ENCODE results near the gene UMAD1. TPM values are rescaled to one million over a fixed set of nuclear protein-coding genes. Genes with fewer than 3 reads are reported as not detected.
"Not testable (repeated sequence)": the region's sequence is repeated elsewhere in the genome, so short reads cannot be mapped to it uniquely, and the experiment has no call there.

UMAD1 gene
- total RNA-seq, 8 experiments from 2014 or later = 7.8 to 19.1 (median 12.5) TPM

DNA sequence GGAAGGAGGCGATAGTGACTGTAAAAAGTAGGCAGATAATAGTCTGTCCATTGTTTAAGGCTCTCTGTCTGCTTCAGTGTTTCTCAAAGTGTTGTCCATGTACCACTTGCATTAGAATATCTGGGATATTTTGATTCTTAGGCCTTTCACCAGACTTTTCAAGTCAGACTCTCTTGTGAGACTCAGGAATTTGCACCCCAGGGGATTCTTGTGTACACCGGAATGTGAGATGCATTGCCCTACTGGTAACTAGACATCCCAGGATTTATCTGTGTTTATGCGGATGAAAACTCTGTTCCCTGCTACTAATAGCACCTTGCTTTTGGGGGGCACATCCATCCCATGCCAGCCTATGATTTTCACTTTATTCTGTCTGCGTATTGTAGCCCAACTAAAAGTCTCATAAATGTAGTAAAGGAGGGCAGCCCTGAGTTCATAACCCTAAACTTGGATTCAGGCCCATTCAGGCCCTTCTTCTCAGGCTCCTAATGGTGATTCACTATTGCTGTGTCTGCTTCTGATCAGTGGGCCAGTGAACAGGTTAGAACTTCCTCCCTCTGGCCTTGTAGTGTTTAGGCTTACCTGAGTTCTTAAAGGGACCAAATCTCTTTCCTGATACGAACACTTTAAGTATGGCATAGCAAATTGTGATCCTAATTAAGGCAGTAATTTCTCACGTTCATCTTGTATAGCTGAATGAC is 149.6 kb downstream of the UMAD1 start:
- Histone ChIP-seq H3K4me3 (no peak overlapping the region), H3K27ac (no peak overlapping the region), H3K4me1 (replicated peaks in 1 of 2) (no peaks in the 10 kb centered on the region)
- ATAC-seq (replicated peaks in 6 of 8) = no peak
- WGBS, 10 experiments = 40 to 100% (median 95%) methylated on average over 1 to 5 of the region's 6 CpGs
- in situ Hi-C loops (cut with MboI; ENCODE audit: low pct_unique_long_range_greater_than_20kb in 2 of 9, low sequenced_read_pairs in 9 of 9, unreplicated experiment in 9 of 9) = loop anchor here in 1 of 9 experiments (25.0 kb wide), 1 partner anchor 172 kb away; the partner anchor contains the start of gene GLCCI1

DNA sequence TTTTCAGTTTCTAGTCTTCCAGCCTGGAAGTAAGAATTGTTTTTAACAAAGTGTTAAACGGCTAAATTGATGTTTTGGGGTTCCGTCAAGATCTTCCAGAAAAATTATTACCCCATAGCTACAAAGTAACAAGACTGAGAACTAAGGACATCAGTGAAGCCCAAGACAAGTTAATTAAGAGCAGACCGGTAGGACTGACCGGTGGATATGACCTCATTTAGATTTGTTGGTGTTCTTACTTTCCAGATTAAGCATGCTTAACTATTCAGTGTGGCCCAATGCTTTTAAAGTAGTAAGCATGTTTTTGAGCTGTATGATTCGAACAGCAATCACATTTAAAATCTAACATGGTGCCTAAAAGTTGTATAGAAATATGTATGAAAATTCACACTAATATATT is 151.0 kb downstream of the UMAD1 start:
- WGBS, 10 experiments = 21 to 98% (median 85%) methylated on average over 3 to 5 of the region's 5 CpGs; no CpG with 5 or more reads in 3 of the 10 experiments
- in situ Hi-C loops (cut with MboI; ENCODE audit: low pct_unique_long_range_greater_than_20kb in 2 of 9, low sequenced_read_pairs in 9 of 9, unreplicated experiment in 9 of 9) = loop anchor here in 1 of 9 experiments (25.0 kb wide), 1 partner anchor 171 kb away; the partner anchor contains the start of gene GLCCI1

DNA sequence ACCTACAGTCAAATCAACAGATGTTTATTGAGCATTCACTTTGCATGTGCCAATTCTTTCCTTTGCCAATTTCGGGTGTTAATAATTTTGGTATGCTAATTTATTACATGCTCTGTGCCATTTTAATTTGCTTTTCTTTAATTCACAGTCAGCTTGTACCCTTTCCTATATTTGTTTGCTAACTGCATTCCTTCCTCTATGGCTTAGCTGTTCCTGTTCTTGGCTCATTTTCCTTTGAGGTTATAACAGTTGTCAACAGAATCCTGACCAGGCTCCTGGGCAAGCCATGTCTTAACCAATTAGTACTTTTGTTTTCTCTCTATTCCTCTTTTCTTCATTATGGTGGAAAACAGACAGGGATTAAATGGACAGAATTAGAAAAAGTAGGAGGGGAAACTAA is 151.5 kb downstream of the UMAD1 start:
- H3K27ac ChIP-seq = no peak overlapping the region
- 0 to 100% (median 64%) methylated on average over 1 of the region's 1 CpG; no CpG with 5 or more reads in 1 of the 10 experiments for WGBS, 10 experiments
- no peak for ATAC-seq (replicated peaks in 6 of 8)
- in situ Hi-C loops (cut with MboI; ENCODE audit: low pct_unique_long_range_greater_than_20kb in 2 of 9, low sequenced_read_pairs in 9 of 9, unreplicated experiment in 9 of 9) = loop anchor here in 1 of 9 experiments (25.0 kb wide), 1 partner anchor 170 kb away; the partner anchor contains the start of gene GLCCI1
- no peak overlapping the region for H3K4me3 ChIP-seq
- no peaks in the 10 kb centered on the region for H3K4me1 ChIP-seq (replicated peaks in 1 of 2)

More for the DNA sequence above, 151.0 kb downstream of the UMAD1 start:
- ATAC-seq (replicated peaks in 6 of 8) = peak in 3 of 8 experiments; percentile 34 to 59 (median 48)
- H3K27ac ChIP-seq = no peak overlapping the region
- no peaks in the 10 kb centered on the region for H3K4me1 ChIP-seq (replicated peaks in 1 of 2)
- H3K4me3 ChIP-seq = no peak overlapping the region

DNA sequence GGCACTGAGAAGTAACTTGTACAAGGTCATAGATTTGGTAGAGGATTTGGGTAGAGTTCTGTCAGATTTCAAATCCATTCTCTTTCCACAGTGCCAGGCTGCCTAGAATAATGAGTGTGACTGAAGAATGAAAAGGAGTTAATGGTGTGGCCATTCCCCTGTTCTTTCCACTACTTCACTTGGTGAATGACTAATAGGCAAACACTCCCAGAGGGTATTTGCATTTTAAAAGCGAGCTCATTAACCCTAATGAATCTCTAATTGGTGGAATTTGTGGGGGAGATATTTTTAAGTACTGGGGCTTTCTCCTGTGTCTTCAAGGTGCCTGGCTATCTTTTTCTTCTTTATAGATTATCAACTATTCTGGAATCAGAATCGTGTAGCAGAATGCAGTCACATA is 152.7 kb downstream of the UMAD1 start:
- H3K4me3 ChIP-seq = no peak overlapping the region
- 29 to 100% (median 70%) methylated on average over 1 to 2 of the region's 2 CpGs; no CpG with 5 or more reads in 2 of the 10 experiments for WGBS, 10 experiments
- no peak for ATAC-seq (replicated peaks in 6 of 8)
- H3K27ac ChIP-seq = no peak overlapping the region
- no peaks in the 10 kb centered on the region for H3K4me1 ChIP-seq (replicated peaks in 1 of 2)
- in situ Hi-C loops (cut with MboI; ENCODE audit: low pct_unique_long_range_greater_than_20kb in 2 of 9, low sequenced_read_pairs in 9 of 9, unreplicated experiment in 9 of 9) = loop anchor here in 1 of 9 experiments (25.0 kb wide), 1 partner anchor 169 kb away; the partner anchor contains the start of gene GLCCI1

DNA sequence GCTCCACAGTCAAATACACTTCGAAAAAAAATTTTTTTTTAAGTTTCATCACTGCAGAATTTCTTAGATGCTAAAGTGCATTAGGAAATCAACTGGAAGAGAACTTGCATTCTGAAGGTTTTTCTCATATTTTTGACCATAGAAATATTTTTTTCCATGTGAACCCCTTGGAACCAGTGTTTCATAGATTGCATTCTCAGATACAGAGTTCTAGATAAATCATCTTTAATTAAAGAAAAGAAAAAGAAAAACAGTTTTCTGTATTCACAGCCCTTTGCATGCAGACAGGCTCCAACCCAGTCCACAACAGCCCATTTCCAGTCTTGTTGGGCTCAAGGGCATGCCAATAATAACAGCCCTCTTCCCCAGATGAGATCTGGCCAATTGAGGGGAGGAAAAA is 153.4 kb downstream of the UMAD1 start:
- Histone ChIP-seq H3K27ac (no peak overlapping the region), H3K4me1 (replicated peaks in 1 of 2) (no peaks in the 10 kb centered on the region), H3K4me3 (no peak overlapping the region)
- ATAC-seq (replicated peaks in 6 of 8) = no peak
- in situ Hi-C loops (cut with MboI; ENCODE audit: low pct_unique_long_range_greater_than_20kb in 2 of 9, low sequenced_read_pairs in 9 of 9, unreplicated experiment in 9 of 9) = loop anchor here in 1 of 9 experiments (25.0 kb wide), 1 partner anchor 168 kb away; the partner anchor contains the start of gene GLCCI1
- 0 to 100% (median 68%) methylated on average over 1 of the region's 1 CpG; no CpG with 5 or more reads in 2 of the 10 experiments for WGBS, 10 experiments

DNA sequence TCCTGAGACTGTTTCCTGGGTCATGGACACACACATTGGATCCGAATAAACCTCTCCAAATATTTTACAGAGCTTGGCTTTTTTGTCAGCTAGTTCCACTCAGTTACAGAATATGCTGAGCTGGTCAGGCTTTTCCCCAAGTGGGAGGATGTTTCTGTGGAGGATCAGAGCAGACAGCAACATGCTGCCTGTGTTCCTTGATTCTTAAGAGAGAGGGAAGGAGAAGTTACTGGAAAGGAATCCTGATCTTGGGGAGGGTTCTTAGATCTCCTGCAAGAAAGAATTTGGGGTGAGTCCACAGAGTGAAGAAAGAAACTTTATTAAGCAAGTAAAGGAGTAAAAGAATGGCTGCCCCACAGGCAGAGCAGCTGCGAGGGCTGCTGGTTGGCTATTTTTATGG is 154.7 kb downstream of the UMAD1 start:
- ATAC-seq (replicated peaks in 6 of 8) = no peak
- Histone ChIP-seq H3K4me1 (replicated peaks in 1 of 2) (no peaks in the 10 kb centered on the region), H3K27ac (no peak overlapping the region), H3K4me3 (no peak overlapping the region)
- in situ Hi-C loops (cut with MboI; ENCODE audit: low pct_unique_long_range_greater_than_20kb in 2 of 9, low sequenced_read_pairs in 9 of 9, unreplicated experiment in 9 of 9) = loop anchor here in 1 of 9 experiments (25.0 kb wide), 1 partner anchor 167 kb away; the partner anchor contains the start of gene GLCCI1
- WGBS, 10 experiments = 20 to 100% (median 83%) methylated on average over 1 to 2 of the region's 2 CpGs; no CpG with 5 or more reads in 3 of the 10 experiments

DNA sequence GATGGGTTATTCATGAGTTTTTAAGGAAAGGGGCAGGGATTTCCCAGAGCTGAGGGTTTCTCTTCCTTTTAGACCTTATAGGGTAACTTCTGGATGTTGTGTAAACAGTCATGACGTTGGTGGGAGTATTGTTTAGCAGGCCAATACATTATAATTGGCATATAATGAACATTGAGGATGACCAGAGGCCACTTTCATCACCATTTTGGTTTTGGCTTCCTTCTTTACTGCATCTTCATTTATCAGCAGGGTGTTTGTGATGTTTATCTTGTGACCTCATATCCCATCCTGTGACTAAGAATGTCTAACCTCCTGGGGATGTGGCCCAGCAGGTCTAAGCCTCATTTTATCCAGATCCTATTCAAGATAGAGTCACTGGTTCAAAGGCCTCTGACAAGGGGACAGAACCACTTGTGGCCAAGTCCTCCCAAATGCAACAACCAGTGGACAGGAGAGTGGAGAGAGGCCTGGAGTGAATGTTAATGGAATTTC is 155.1 kb downstream of the UMAD1 start:
- in situ Hi-C loops (cut with MboI; ENCODE audit: low pct_unique_long_range_greater_than_20kb in 2 of 9, low sequenced_read_pairs in 9 of 9, unreplicated experiment in 9 of 9) = loop anchor here in 1 of 9 experiments (25.0 kb wide), 1 partner anchor 167 kb away; the partner anchor contains the start of gene GLCCI1
- Histone ChIP-seq H3K4me3 (no peak overlapping the region), H3K4me1 (replicated peaks in 1 of 2) (no peaks in the 10 kb centered on the region), H3K27ac (no peak overlapping the region)
- ATAC-seq (replicated peaks in 6 of 8) = peak in 3 of 8 experiments; percentile 34 to 75 (median 42)
- 8 to 83% (median 56%) methylated on average over 1 of the region's 1 CpG; no CpG with 5 or more reads in 5 of the 10 experiments for WGBS, 10 experiments

DNA sequence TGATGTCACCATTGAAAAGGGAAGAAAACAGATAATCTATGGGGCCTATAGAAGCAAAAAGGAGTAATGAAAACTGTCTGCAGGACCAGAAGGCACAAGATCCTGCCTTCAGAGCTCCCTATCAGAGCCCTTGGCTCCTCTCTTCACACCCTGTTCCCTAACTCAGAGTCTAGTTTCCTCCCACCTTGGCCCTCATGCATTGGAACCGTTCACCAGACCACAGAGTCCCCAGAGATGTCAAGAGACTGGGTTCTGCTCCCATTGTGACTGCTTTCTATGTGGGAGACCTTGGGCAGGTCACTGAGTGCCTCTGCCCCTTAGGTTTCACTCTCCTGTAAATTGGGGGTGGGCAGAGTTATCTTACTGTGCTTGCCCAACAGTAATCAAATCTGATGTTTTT is 158.0 kb downstream of the UMAD1 start:
- H3K27ac ChIP-seq = no peak overlapping the region
- 40 to 82% (median 50%) methylated on average over 1 of the region's 1 CpG; no CpG with 5 or more reads in 7 of the 10 experiments for WGBS, 10 experiments
- no peaks in the 10 kb centered on the region for H3K4me1 ChIP-seq (replicated peaks in 1 of 2)
- no peak for ATAC-seq (replicated peaks in 6 of 8)
- in situ Hi-C loops (cut with MboI; ENCODE audit: low pct_unique_long_range_greater_than_20kb in 2 of 9, low sequenced_read_pairs in 9 of 9, unreplicated experiment in 9 of 9) = loop anchor here in 1 of 9 experiments (25.0 kb wide), 1 partner anchor 164 kb away; the partner anchor contains the start of gene GLCCI1
- no peak overlapping the region for H3K4me3 ChIP-seq

DNA sequence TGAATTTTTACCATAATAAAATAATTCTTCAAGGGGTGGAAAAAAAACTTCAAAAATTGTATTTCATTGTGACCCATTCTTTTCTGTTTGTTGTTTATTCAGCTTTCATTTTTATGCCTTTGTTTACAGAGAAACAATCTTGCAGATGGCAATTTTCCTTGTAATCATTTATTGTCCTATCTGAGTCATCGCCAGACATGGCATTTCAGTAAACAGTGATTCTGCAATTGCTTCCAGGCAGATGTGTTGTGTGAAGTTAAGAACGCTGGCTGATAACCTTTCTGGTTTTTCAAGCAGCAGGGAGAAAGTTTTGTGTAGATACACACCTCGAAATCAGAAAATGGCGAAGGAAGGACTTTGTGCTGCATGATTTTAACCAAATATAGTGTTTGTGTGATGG is 158.6 kb downstream of the UMAD1 start:
- WGBS, 10 experiments = 17 to 100% (median 91%) methylated on average over 1 to 4 of the region's 4 CpGs; no CpG with 5 or more reads in 1 of the 10 experiments
- ATAC-seq (replicated peaks in 6 of 8) = no peak
- in situ Hi-C loops (cut with MboI; ENCODE audit: low pct_unique_long_range_greater_than_20kb in 2 of 9, low sequenced_read_pairs in 9 of 9, unreplicated experiment in 9 of 9) = loop anchor here in 1 of 9 experiments (25.0 kb wide), 1 partner anchor 163 kb away; the partner anchor contains the start of gene GLCCI1
- Histone ChIP-seq H3K4me3 (no peak overlapping the region), H3K27ac (no peak overlapping the region), H3K4me1 (replicated peaks in 1 of 2) (no peaks in the 10 kb centered on the region)

DNA sequence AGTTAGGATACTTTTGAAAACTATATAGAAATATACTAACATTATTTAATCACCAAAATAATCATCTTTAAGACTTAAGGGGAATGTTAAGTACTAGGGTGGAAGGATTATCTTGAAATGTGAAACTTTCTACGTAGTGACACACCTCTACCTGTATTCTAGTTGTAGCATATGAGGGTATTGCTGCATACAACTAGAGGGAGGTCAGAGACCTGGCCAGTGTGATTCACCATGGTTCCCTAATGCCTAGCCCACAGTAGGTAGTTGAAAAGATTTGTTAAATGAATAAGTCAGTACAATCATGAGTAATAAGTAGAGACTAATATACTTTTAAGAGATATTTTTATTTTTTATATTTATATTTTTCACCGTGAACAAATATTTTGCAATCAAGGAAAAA is 162.0 kb downstream of the UMAD1 start:
- Histone ChIP-seq H3K27ac (no peak overlapping the region), H3K4me3 (no peak overlapping the region), H3K4me1 (replicated peaks in 1 of 2) (peaks cover 0 to 4% of the 10 kb centered on the region in 2 donors)
- ATAC-seq (replicated peaks in 6 of 8) = no peak
- WGBS, 10 experiments = 77 to 100% (median 93%) methylated on average over 1 to 2 of the region's 2 CpGs
- in situ Hi-C loops (cut with MboI; ENCODE audit: low pct_unique_long_range_greater_than_20kb in 2 of 9, low sequenced_read_pairs in 9 of 9, unreplicated experiment in 9 of 9) = no loop called here

DNA sequence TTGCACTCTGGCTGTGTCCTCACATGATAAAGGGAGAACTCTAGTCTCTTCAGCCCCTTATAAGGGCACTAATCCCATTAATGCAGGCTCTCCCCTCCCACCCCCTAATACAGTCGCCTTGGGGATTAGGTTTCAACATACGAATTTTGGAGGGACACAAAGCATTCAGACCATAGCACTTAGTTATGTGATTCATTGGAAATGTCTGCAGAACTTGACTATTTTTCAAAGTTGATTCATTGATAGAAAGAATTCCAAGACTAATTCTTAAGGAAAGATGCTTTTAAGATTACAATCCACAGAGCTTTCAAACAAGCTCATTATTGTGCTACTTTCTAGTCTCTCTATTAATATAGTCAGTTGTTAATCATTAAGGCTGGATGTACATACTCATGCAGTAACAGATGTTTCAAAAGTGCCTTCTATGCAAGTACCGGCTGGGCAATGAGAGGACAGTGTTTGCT is 163.2 kb downstream of the UMAD1 start:
- 42 to 100% (median 75%) methylated on average over 1 to 3 of the region's 3 CpGs; no CpG with 5 or more reads in 3 of the 10 experiments for WGBS, 10 experiments
- no peak for ATAC-seq (replicated peaks in 6 of 8)
- no peak overlapping the region for H3K4me3 ChIP-seq
- no peak overlapping the region for H3K27ac ChIP-seq
- in situ Hi-C loops (cut with MboI; ENCODE audit: low pct_unique_long_range_greater_than_20kb in 2 of 9, low sequenced_read_pairs in 9 of 9, unreplicated experiment in 9 of 9) = no loop called here
- H3K4me1 ChIP-seq (replicated peaks in 1 of 2) = peaks cover 0 to 4% of the 10 kb centered on the region in 2 donors

DNA sequence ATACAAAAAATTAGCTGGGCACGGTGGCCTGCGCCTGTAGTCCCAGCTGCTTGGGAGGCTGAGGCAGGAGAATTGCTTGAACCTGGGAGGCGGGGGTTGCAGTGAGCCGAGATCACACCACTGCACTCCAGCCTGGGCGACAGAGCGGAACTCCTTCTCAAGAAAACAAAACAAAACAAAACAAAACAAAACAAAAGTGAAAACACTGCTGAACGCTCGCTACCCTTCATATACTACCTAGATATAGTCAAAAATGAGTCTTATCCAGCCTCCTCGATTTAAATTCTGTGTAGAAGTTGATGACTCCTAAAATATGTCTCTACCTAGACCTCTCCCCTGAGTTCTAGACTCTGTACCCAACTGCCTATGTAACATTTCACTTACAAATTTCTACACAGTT is 164.3 kb downstream of the UMAD1 start:
- H3K4me1 ChIP-seq (replicated peaks in 1 of 2); H3K4me3 ChIP-seq; ATAC-seq (replicated peaks in 6 of 8); H3K27ac ChIP-seq; in situ Hi-C loops (cut with MboI; ENCODE audit: low pct_unique_long_range_greater_than_20kb in 2 of 9, low sequenced_read_pairs in 9 of 9, unreplicated experiment in 9 of 9): not testable (repeated sequence)
- 75 to 100% (median 92%) methylated on average over 1 to 7 of the region's 9 CpGs; no CpG with 5 or more reads in 2 of the 10 experiments for WGBS, 10 experiments
